Tibial nerve (tissue), 4 donors: ENCODE results near the gene KIF2C. TPM values are rescaled to one million over a fixed set of nuclear protein-coding genes. Genes with fewer than 3 reads are reported as not detected.
A peak's percentile ranks its signal among the peaks of the same experiment; 100 is the strongest.

Experiments used
- DNase-seq, 2 donors: peaks; one replicate each; pipeline ENCODE4 v3.0.0-alpha.2; 2019; ENCODE audit warnings: low spot score in 2 of 2
- H3K27ac ChIP-seq, 4 donors: fragments of 200-600 bp; sonication (generic) in 3 of 4; one replicate each; pipeline ENCODE4 v1.5.1; 2017 to 2019; ENCODE audit warnings: mild to moderate bottlenecking in 1 of 4
- H3K27me3 ChIP-seq, 2 donors: fragments of 200-600 bp; sonication (generic) in 1 of 2; one replicate each; pipeline versions ENCODE4 v1.5.1 to v1.6.0; 2017 to 2019
- H3K36me3 ChIP-seq, 3 donors: fragments of 200-600 bp; sonication (generic); one replicate each; pipeline ENCODE4 v1.5.1; 2018 to 2019
- H3K4me1 ChIP-seq, 4 donors: fragments of 200-600 bp; sonication (generic) in 3 of 4; one replicate each; pipeline ENCODE4 v1.5.1; 2017 to 2019
- H3K4me3 ChIP-seq, 4 donors: fragments of 200-600 bp; sonication (generic) in 3 of 4; one replicate each; pipeline ENCODE4 v1.5.1; 2017 to 2019; ENCODE audit warnings: mild to moderate bottlenecking in 1 of 4, moderate library complexity in 1 of 4
- H3K9me3 ChIP-seq, 4 donors: fragments of 200-600 bp; sonication (generic) in 3 of 4; one replicate each; pipeline ENCODE4 v1.5.1; 2017 to 2019
- CTCF ChIP-seq, 5 experiments: fragments of 200-600 bp in 3 of 5; fragments of 450-650 bp in 2 of 5; sonication (generic) in 3 of 5; IDR thresholded peaks; one replicate each; pipeline ENCODE4 v1.5.1; 2016 to 2019; ENCODE audit warnings: antibody characterized with exemption in 5 of 5, mild to moderate bottlenecking in 3 of 5, moderate library complexity in 2 of 5
- EP300 ChIP-seq, 2 donors: sonication (generic); formaldehyde crosslinking; IDR thresholded peaks; one replicate each; pipeline ENCODE4 v1.6.1; 2017; ENCODE audit warnings: antibody characterized with exemption in 2 of 2, mild to moderate bottlenecking in 1 of 2
- POLR2A ChIP-seq, 2 donors: fragments of 450-650 bp; IDR thresholded peaks; one replicate each; pipeline ENCODE4 v1.6.1; 2017; ENCODE audit warnings: antibody characterized with exemption in 2 of 2, mild to moderate bottlenecking in 2 of 2, moderate library complexity in 2 of 2
- WGBS, 2 donors: methylation state at CpG; one replicate each; pipeline ENCODE4 v1.1.5; 2018; 5-methylcytosine and 5-hydroxymethylcytosine counted together
- total RNA-seq, 4 donors: library from RNA; depleted of rRNA; stranded (reverse); fragments of >200 nt; gene quantifications; one replicate each; pipeline ENCODE4 v1.1.0, GENCODE V29; 2016

The KIF2C gene
- total RNA-seq, 4 donors from 2014 or later = 0.63 to 3.3 (median 2.7) TPM; not detected in 1

- no peak for DNase-seq
- H3K36me3 ChIP-seq = peaks cover 0 to 45% (median 6%) of the 10 kb centered on the region in 3 donors
- no peaks in the 10 kb centered on the region for H3K27me3 ChIP-seq
- no peaks in the 10 kb centered on the region for H3K9me3 ChIP-seq
- peaks cover 0 to 77% (median 44%) of the 10 kb centered on the region in 4 donors for H3K4me1 ChIP-seq
- H3K4me3 ChIP-seq = no peak overlapping the region
- no peak for TF ChIP-seq EP300 (IDR thresholded peaks at IDR 0.05)
- no peak for TF ChIP-seq POLR2A (IDR thresholded peaks at IDR 0.05)
- no peak for TF ChIP-seq CTCF (IDR thresholded peaks at IDR 0.05)
- 90 to 91% methylated on average over 9 of the region's 9 CpGs for WGBS, 2 donors
- H3K27ac ChIP-seq = peak overlapping the region; percentile 19 to 100 (median 98)
These were observed 63.4 kb downstream of the KIF2C start for GRCh38 chr1:44803062-44803311.

- DNase-seq = no peak
- H3K27ac ChIP-seq = peak overlapping the region; percentile 19 to 100 (median 98)
- H3K27me3 ChIP-seq = no peaks in the 10 kb centered on the region
- no peaks in the 10 kb centered on the region for H3K9me3 ChIP-seq
- WGBS, 2 donors = 87 to 89% methylated on average over 12 to 13 of the region's 13 CpGs
- no peak for TF ChIP-seq POLR2A (IDR thresholded peaks at IDR 0.05)
- no peak for TF ChIP-seq CTCF (IDR thresholded peaks at IDR 0.05)
- TF ChIP-seq EP300 (IDR thresholded peaks at IDR 0.05) = no peak
- peaks cover 0 to 82% (median 50%) of the 10 kb centered on the region in 4 donors for H3K4me1 ChIP-seq
- H3K4me3 ChIP-seq = no peak overlapping the region
- peaks cover 0 to 45% (median 6%) of the 10 kb centered on the region in 3 donors for H3K36me3 ChIP-seq
These were observed 63.9 kb downstream of the KIF2C start for GRCh38 chr1:44803312-44804095.

- Histone ChIP-seq H3K36me3 (peaks cover 0 to 45% (median 6%) of the 10 kb centered on the region in 3 donors), H3K4me1 (peaks cover 0 to 89% (median 62%) of the 10 kb centered on the region in 4 donors), H3K4me3 (no peak overlapping the region), H3K27me3 (no peaks in the 10 kb centered on the region), H3K9me3 (no peaks in the 10 kb centered on the region), H3K27ac (peak overlapping the region in 3 of 4 donors; percentile 100)
- DNase-seq = no peak
- WGBS, 2 donors = 91 to 94% methylated on average over 19 to 20 of the region's 20 CpGs
- TF ChIP-seq CTCF (IDR thresholded peaks at IDR 0.05) (no peak), EP300 (IDR thresholded peaks at IDR 0.05) (no peak), POLR2A (IDR thresholded peaks at IDR 0.05) (no peak)
These were observed 65.8 kb downstream of the KIF2C start for GRCh38 chr1:44805311-44806024.

GRCh38 chr1:44806025-44806703 lies 66.5 kb downstream of the KIF2C start:
- Histone ChIP-seq H3K4me1 (peaks cover 0 to 89% (median 66%) of the 10 kb centered on the region in 4 donors), H3K27me3 (no peaks in the 10 kb centered on the region), H3K36me3 (peaks cover 0 to 45% (median 6%) of the 10 kb centered on the region in 3 donors), H3K4me3 (no peak overlapping the region), H3K27ac (peak overlapping the region; percentile 97 to 100 (median 100)), H3K9me3 (no peaks in the 10 kb centered on the region)
- WGBS, 2 donors = 89 to 94% methylated on average over 57 to 59 of the region's 70 CpGs
- DNase-seq = no peak
- TF ChIP-seq CTCF (IDR thresholded peaks at IDR 0.05) (no peak), POLR2A (IDR thresholded peaks at IDR 0.05) (no peak), EP300 (IDR thresholded peaks at IDR 0.05) (no peak)
